Hematopoietic multipotent progenitor cell treated with erythropoietin and hydrocortisone succinate and interleukin-3 and kit ligand, for 8 days (in vitro differentiated cells): ENCODE measurements around the gene MICU2.
"Not testable (repeated sequence)": the region's sequence is repeated elsewhere in the genome, so short reads cannot be mapped to it uniquely, and the experiment has no call there.

Experiments
- DNase-seq: peaks from one replicate; pipeline ENCODE4 v3.0.0-alpha.2; 2015

MICU2 gene

GRCh38 chr13:21590665-21591456 is 13.1 kb downstream of the MICU2 start:
- DNase-seq = not testable (repeated sequence)

GRCh38 chr13:21590231-21590630 is 13.7 kb downstream of the MICU2 start:
- no peak for DNase-seq

GRCh38 chr13:21589510-21589909 is 14.5 kb downstream of the MICU2 start:
- DNase-seq = not testable (repeated sequence)

GRCh38 chr13:21588411-21588810 is 15.6 kb downstream of the MICU2 start:
- DNase-seq = not testable (repeated sequence)

GRCh38 chr13:21584973-21585592 is 18.9 kb downstream of the MICU2 start:
- DNase-seq = no peak

GRCh38 chr13:21583478-21583877 is 20.5 kb downstream of the MICU2 start:
- no peak for DNase-seq

GRCh38 chr13:21580736-21581135 is 23.2 kb downstream of the MICU2 start:
- no peak for DNase-seq

GRCh38 chr13:21579754-21580316 is 24.1 kb downstream of the MICU2 start:
- no peak for DNase-seq

GRCh38 chr13:21578748-21579147 is 25.2 kb downstream of the MICU2 start:
- no peak for DNase-seq

- peak; percentile 76 for DNase-seq
Observed at GRCh38 chr13:21576426-21576825, 27.5 kb downstream of the MICU2 start.

GRCh38 chr13:21573920-21574712 is 29.9 kb downstream of the MICU2 start:
- DNase-seq = no peak

GRCh38 chr13:21569686-21570085 is 34.3 kb downstream of the MICU2 start:
- DNase-seq = no peak

- DNase-seq = no peak
Observed at GRCh38 chr13:21568854-21569253, 35.1 kb downstream of the MICU2 start.

- DNase-seq = peak; percentile 86
Observed at GRCh38 chr13:21567714-21568113, 36.3 kb downstream of the MICU2 start.

GRCh38 chr13:21557995-21558394 is 46.0 kb downstream of the MICU2 start:
- DNase-seq = peak; percentile 85

GRCh38 chr13:21556051-21556450 is 47.9 kb downstream of the MICU2 start:
- no peak for DNase-seq

- DNase-seq = not testable (repeated sequence)
Observed at GRCh38 chr13:21553261-21553660, 50.7 kb downstream of the MICU2 start.

GRCh38 chr13:21550918-21551317 is 53.1 kb downstream of the MICU2 start:
- DNase-seq = no peak

GRCh38 chr13:21549633-21550032 is 54.3 kb downstream of the MICU2 start:
- DNase-seq = no peak

- DNase-seq = no peak
Observed at GRCh38 chr13:21548577-21548976, 55.4 kb downstream of the MICU2 start.

GRCh38 chr13:21546372-21546771 is 57.6 kb downstream of the MICU2 start:
- no peak for DNase-seq

GRCh38 chr13:21544515-21544914 is 59.5 kb downstream of the MICU2 start:
- no peak for DNase-seq

GRCh38 chr13:21542563-21542962 is 61.4 kb downstream of the MICU2 start:
- DNase-seq = no peak
